ENCODE measurements around the gene PTPRE.

Gene PTPRE

GRCh38 chr10:127963136-127963535 lies 56.2 kb downstream of the PTPRE start:
- TF ChIP-seq CTCF (IDR thresholded peaks at IDR 0.05; ENCODE audit: borderline replicate concordance, insufficient read depth, low read depth, low read length): no peak
- H3K4me3 ChIP-seq (ENCODE audit: low read depth, low read length): no peak overlapping the region

- no peak for TF ChIP-seq CTCF (IDR thresholded peaks at IDR 0.05; ENCODE audit: borderline replicate concordance, insufficient read depth, low read depth, low read length)
- H3K4me3 ChIP-seq (ENCODE audit: low read depth, low read length): no peak overlapping the region
These were observed 57.7 kb downstream of the PTPRE start for GRCh38 chr10:127964621-127965020.

DNA sequence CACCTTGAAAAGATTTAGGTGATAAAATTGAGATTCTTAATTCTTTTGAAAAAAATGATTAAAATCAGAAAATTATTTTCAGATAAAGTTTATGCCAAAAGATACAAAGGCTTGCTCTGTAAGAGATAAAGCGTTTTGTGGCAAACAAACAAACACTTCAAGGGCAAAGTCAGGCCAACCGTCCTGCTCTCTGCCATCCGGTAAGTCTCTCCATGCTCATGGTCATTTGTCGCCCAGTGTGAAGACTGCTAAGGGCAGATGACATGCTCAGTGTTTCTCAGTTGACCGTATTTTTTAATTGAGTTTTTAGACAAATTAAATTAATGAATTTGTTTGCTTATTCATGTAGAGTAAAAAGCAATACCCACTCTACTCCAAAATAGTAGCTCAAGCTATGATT lies 60.0 kb downstream of the PTPRE start:
- no peak overlapping the region for H3K4me3 ChIP-seq (ENCODE audit: low read depth, low read length)
- TF ChIP-seq CTCF (IDR thresholded peaks at IDR 0.05; ENCODE audit: borderline replicate concordance, insufficient read depth, low read depth, low read length): no peak

- TF ChIP-seq CTCF (IDR thresholded peaks at IDR 0.05; ENCODE audit: borderline replicate concordance, insufficient read depth, low read depth, low read length): no peak
These were observed 61.1 kb downstream of the PTPRE start for GRCh38 chr10:127968027-127968441.

GRCh38 chr10:127968659-127969058 lies 61.8 kb downstream of the PTPRE start:
- no peak for TF ChIP-seq CTCF (IDR thresholded peaks at IDR 0.05; ENCODE audit: borderline replicate concordance, insufficient read depth, low read depth, low read length)

More at GRCh38 chr10:127968027-127968441, 61.1 kb downstream of the PTPRE start:
- H3K4me3 ChIP-seq (ENCODE audit: low read depth, low read length): no peak overlapping the region

GRCh38 chr10:127971101-127971946 lies 64.4 kb downstream of the PTPRE start:
- no peak for TF ChIP-seq CTCF (IDR thresholded peaks at IDR 0.05; ENCODE audit: borderline replicate concordance, insufficient read depth, low read depth, low read length)
- H3K4me3 ChIP-seq (ENCODE audit: low read depth, low read length): no peak overlapping the region

More at GRCh38 chr10:127968659-127969058, 61.8 kb downstream of the PTPRE start:
- H3K4me3 ChIP-seq (ENCODE audit: low read depth, low read length): no peak overlapping the region

All from GM12875 (cell line).